GM12874 (cell line): Measurements from ENCODE around the gene BEST3.

Experiments
- TF ChIP-seq, protein P1 (sequence below): IDR thresholded peaks from 2 replicates; pipeline ENCODE4 v1.5.1; 2011; ENCODE audit warnings: low read depth, mild to moderate bottlenecking, control low read depth, low read length, moderate library complexity; ENCODE audit not compliant: insufficient read depth

Gene BEST3

DNA sequence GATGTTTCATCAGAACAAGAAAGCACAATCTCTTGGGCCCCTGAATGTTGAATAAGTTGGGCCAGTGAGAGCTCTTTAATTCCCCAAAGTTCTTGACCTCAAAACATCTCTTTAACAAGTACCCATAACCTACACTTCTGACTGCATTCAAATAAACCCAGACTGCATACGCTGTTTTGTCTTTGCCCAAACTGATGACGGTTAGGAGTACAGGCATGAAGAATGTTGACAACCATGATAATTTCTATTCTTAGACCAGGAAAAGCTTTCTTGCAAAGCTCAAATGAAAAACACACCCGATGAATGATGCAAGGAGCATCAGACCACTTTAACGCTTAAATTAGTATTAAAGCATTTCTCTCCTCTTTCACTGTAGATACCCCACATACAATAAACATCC lies 27.8 kb upstream of the BEST3 start:
- TF ChIP-seq, protein P1, sequence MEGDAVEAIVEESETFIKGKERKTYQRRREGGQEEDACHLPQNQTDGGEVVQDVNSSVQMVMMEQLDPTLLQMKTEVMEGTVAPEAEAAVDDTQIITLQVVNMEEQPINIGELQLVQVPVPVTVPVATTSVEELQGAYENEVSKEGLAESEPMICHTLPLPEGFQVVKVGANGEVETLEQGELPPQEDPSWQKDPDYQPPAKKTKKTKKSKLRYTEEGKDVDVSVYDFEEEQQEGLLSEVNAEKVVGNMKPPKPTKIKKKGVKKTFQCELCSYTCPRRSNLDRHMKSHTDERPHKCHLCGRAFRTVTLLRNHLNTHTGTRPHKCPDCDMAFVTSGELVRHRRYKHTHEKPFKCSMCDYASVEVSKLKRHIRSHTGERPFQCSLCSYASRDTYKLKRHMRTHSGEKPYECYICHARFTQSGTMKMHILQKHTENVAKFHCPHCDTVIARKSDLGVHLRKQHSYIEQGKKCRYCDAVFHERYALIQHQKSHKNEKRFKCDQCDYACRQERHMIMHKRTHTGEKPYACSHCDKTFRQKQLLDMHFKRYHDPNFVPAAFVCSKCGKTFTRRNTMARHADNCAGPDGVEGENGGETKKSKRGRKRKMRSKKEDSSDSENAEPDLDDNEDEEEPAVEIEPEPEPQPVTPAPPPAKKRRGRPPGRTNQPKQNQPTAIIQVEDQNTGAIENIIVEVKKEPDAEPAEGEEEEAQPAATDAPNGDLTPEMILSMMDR = no peak

- TF ChIP-seq, protein P1 = no peak
These were observed 21.6 kb upstream of the BEST3 start for GRCh38 chr12:69720750-69721149.

- TF ChIP-seq, protein P1 = no peak
These were observed 20.5 kb upstream of the BEST3 start for GRCh38 chr12:69719336-69720316.

DNA sequence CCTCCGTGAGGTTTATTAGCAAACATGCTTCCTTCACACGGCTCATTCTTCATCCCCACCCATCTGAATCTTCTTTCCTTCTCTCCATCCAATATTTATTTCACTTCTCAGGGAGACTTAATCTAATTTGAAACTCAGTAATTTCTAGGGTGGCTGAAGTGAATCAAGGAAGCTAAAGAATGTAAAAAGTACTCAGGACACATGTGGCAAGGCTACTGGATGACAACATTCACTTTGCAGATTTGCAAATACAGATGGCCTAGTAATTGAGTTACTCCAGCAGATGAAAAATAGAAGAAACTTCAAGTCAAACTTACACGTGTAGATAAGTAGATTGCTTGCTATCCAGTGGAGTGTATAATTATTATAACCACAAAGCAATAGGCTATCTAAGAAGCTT lies 15.4 kb upstream of the BEST3 start:
- TF ChIP-seq, protein P1 = no peak

GRCh38 chr12:69712826-69713225 lies 13.7 kb upstream of the BEST3 start:
- TF ChIP-seq, protein P1 = no peak

- TF ChIP-seq, protein P1 = no peak
These were observed 9.5 kb upstream of the BEST3 start for GRCh38 chr12:69708649-69709048.

DNA sequence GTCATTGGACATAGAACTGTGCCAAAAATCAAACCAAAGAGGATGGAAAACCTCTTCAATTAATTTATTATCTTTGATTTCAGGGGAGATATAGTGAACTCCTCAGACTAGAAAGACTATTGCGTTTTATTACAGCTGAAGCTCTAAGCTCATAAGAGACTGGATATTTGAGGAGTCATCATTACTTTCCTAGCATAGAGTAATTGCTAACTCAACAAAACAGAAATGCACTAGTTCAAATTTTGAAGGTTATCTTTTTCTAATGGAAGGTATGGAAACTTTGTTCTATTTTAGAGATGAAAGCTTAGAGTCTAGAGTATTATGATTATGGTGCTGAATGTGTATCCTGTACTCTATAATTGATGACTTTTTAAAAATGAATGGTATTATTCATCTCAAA lies 5.3 kb upstream of the BEST3 start:
- TF ChIP-seq, protein P1 = no peak
